ENCODE results near the gene ACP2. TPM values are rescaled to one million over a fixed set of nuclear protein-coding genes. Genes with fewer than 3 reads are reported as not detected.
"Not testable (repeated sequence)": the region's sequence is repeated elsewhere in the genome, so short reads cannot be mapped to it uniquely, and the experiment has no call there.

Gene ACP2
- polyA plus RNA-seq, 3 donors: 13.1 to 25.3 (median 20.5) TPM

- intact Hi-C loops (cut with micrococcal nuclease): no loop called here
- WGBS (ENCODE audit: insufficient coverage): 93% methylated on average over 3 of the region's 5 CpGs
- H3K36me3 ChIP-seq (replicated peaks in 1 of 2; ENCODE audit: control insufficient read depth in 1 of 2, insufficient read depth in 2 of 2, low read length in 2 of 2): no peaks in the 10 kb centered on the region
- H4K20me1 ChIP-seq (ENCODE audit: insufficient read depth, low read length): no peaks in the 10 kb centered on the region
- Mint-ChIP-seq H3K27me3 (ENCODE audit: low read depth in 3 of 3) (peaks cover 2 to 9% (median 7%) of the 10 kb centered on the region in 3 donors), H3K36me3 (no peaks in the 10 kb centered on the region), H3K27ac (no peak overlapping the region), H3K9me3 (peaks cover 0 to 4% (median 0%) of the 10 kb centered on the region in 7 donors), H3K4me1 (no peaks in the 10 kb centered on the region), H3K4me3 (no peak overlapping the region)
- H3K27ac ChIP-seq (ENCODE audit: low read depth in 1 of 2, low read length in 2 of 2): no peak overlapping the region
- no peak for TF ChIP-seq CTCF (IDR thresholded peaks at IDR 0.05)
- H2AFZ ChIP-seq (ENCODE audit: insufficient read depth, low read depth, low read length, poor library complexity, severe bottlenecking): no peak overlapping the region
- no peak overlapping the region for H3K9ac ChIP-seq (ENCODE audit: insufficient read depth, low read length, poor library complexity, severe bottlenecking)
- peaks cover 0 to 2% of the 10 kb centered on the region in 2 donors for H3K4me1 ChIP-seq (ENCODE audit: control insufficient read depth in 1 of 2, insufficient read depth in 2 of 2, low read length in 2 of 2)
- H3K4me3 ChIP-seq (replicated peaks in 1 of 3; ENCODE audit: low read depth in 2 of 3, low read length in 3 of 3): no peak overlapping the region
- no peak overlapping the region for H3K4me2 ChIP-seq (replicated peaks; ENCODE audit: extremely low read depth, low read length, poor library complexity, severe bottlenecking)
- no peaks in the 10 kb centered on the region for H3K27me3 ChIP-seq (ENCODE audit: control insufficient read depth in 2 of 2, insufficient read depth in 2 of 2, low read length in 2 of 2)
- no peak for DNase-seq
- H3K79me2 ChIP-seq (ENCODE audit: insufficient read depth, low read length): no peaks in the 10 kb centered on the region
- H3K9me3 ChIP-seq (replicated peaks in 1 of 2; ENCODE audit: control insufficient read depth in 1 of 2, insufficient read depth in 1 of 2, low read length in 2 of 2): no peaks in the 10 kb centered on the region
These were observed 40.0 kb downstream of the ACP2 start for GRCh38 chr11:47208628-47209027.

- H2AFZ ChIP-seq (ENCODE audit: insufficient read depth, low read depth, low read length, poor library complexity, severe bottlenecking); H3K9me3 ChIP-seq (replicated peaks in 1 of 2; ENCODE audit: control insufficient read depth in 1 of 2, insufficient read depth in 1 of 2, low read length in 2 of 2); H3K4me1 Mint-ChIP-seq; H3K9me3 Mint-ChIP-seq; DNase-seq; H3K4me2 ChIP-seq (replicated peaks; ENCODE audit: extremely low read depth, low read length, poor library complexity, severe bottlenecking); intact Hi-C loops (cut with micrococcal nuclease); H3K27ac Mint-ChIP-seq; H3K27ac ChIP-seq (ENCODE audit: low read depth in 1 of 2, low read length in 2 of 2); H3K36me3 ChIP-seq (replicated peaks in 1 of 2; ENCODE audit: control insufficient read depth in 1 of 2, insufficient read depth in 2 of 2, low read length in 2 of 2); H3K4me3 Mint-ChIP-seq; H4K20me1 ChIP-seq (ENCODE audit: insufficient read depth, low read length); H3K27me3 Mint-ChIP-seq (ENCODE audit: low read depth in 3 of 3); H3K9ac ChIP-seq (ENCODE audit: insufficient read depth, low read length, poor library complexity, severe bottlenecking); H3K79me2 ChIP-seq (ENCODE audit: insufficient read depth, low read length); H3K27me3 ChIP-seq (ENCODE audit: control insufficient read depth in 2 of 2, insufficient read depth in 2 of 2, low read length in 2 of 2); H3K4me1 ChIP-seq (ENCODE audit: control insufficient read depth in 1 of 2, insufficient read depth in 2 of 2, low read length in 2 of 2); H3K4me3 ChIP-seq (replicated peaks in 1 of 3; ENCODE audit: low read depth in 2 of 3, low read length in 3 of 3); H3K36me3 Mint-ChIP-seq: not testable (repeated sequence)
- 95% methylated on average over 10 of the region's 13 CpGs for WGBS (ENCODE audit: insufficient coverage)
These were observed 40.5 kb downstream of the ACP2 start for GRCh38 chr11:47208008-47208552.
